GM12878 (cell line): Measurements from ENCODE around the gene RAN. TPM values are rescaled to one million over a fixed set of nuclear protein-coding genes. Genes with fewer than 3 reads are reported as not detected.

ENCODE experiments used
- BMI1 ChIP-seq: fragments of 450-650 bp; IDR thresholded peaks from 2 replicates; pipeline ENCODE4 v1.6.1; 2016; ENCODE audit warnings: mild to moderate bottlenecking, moderate library complexity, borderline replicate concordance
- CBFB ChIP-seq: IDR thresholded peaks from 2 replicates; pipeline ENCODE4 v1.6.1; 2016; ENCODE audit warnings: antibody characterized with exemption, low read depth
- CEBPB ChIP-seq, 2 experiments: fragments of 150-350 bp in 1 of 2; IDR thresholded peaks; 2 replicates each; pipeline ENCODE4 v1.6.1; 2012 to 2014; ENCODE audit warnings: low read depth in 2 of 2, low read length in 2 of 2, borderline replicate concordance in 1 of 2, inconsistent platforms in 1 of 2
- CREM ChIP-seq: IDR thresholded peaks from 2 replicates; pipeline ENCODE4 v1.6.1; 2014; ENCODE audit warnings: antibody characterized with exemption, low read depth
- NFXL1 ChIP-seq: fragments of 450-650 bp; IDR thresholded peaks from 2 replicates; pipeline ENCODE4 v1.6.1; 2017; ENCODE audit warnings: antibody characterized with exemption, mild to moderate bottlenecking, borderline replicate concordance
- RUNX3 ChIP-seq: IDR thresholded peaks from 2 replicates; pipeline ENCODE4 v1.6.1; 2012; ENCODE audit warnings: low read length, inconsistent platforms
- SUPT20H ChIP-seq: IDR thresholded peaks from 2 replicates; pipeline ENCODE4 v1.6.1; 2011; ENCODE audit warnings: low read depth, mild to moderate bottlenecking, low read length, moderate library complexity, borderline replicate concordance; ENCODE audit not compliant: control insufficient read depth
- TCF3 ChIP-seq: IDR thresholded peaks from 2 replicates; pipeline ENCODE4 v1.6.1; 2012; ENCODE audit warnings: low read depth, mild to moderate bottlenecking, low read length, borderline replicate concordance; ENCODE audit not compliant: insufficient read depth
- ZNF207 ChIP-seq: fragments of 450-650 bp; IDR thresholded peaks from 2 replicates; pipeline ENCODE4 v1.6.1; 2014; ENCODE audit warnings: antibody characterized with exemption, mild to moderate bottlenecking, borderline replicate concordance
- ZNF622 ChIP-seq: fragments of 450-650 bp; IDR thresholded peaks from 2 replicates; pipeline ENCODE4 v1.6.1; 2017; ENCODE audit warnings: mild to moderate bottlenecking, inconsistent platforms
- ZSCAN29 ChIP-seq: fragments of 450-650 bp; IDR thresholded peaks from 2 replicates; pipeline ENCODE4 v1.6.1; 2017; ENCODE audit warnings: mild to moderate bottlenecking, moderate library complexity
- polyA plus RNA-seq, 11 experiments: library from polyadenylated mRNA; depleted of rRNA in 4 of 11; unstranded in 6 of 11; stranded (reverse) in 5 of 11; fragments of >200 nt; fragmentation: Nextera tagmentation in 4 of 11; fragmentation: Illumina TruSeq in 1 of 11; extraction: Ambion mirVana in 4 of 11; extraction: Trizol in 1 of 11; gene quantifications; 1 replicate in 1 of 11; 2 replicates in 10 of 11; pipeline versions ENCODE4 v1.2.1 to v1.2.3, GENCODE V29; 2011 to 2016; ENCODE audit warnings: inconsistent platforms in 2 of 11, missing spikeins in 2 of 11, low read depth in 1 of 11
- total RNA-seq, 4 experiments: library from RNA; depleted of rRNA in 3 of 4; stranded (reverse); fragments of >200 nt in 3 of 4; fragmentation: Illumina TruSeq in 1 of 4; extraction: Trizol in 1 of 4; gene quantifications; 2 replicates each; pipeline versions ENCODE4 v1.2.1 to v1.2.3, GENCODE V29; 2013 to 2021
- TF ChIP-seq, protein P1 (sequence below): fragments of 450-650 bp; IDR thresholded peaks from 2 replicates; pipeline ENCODE4 v1.6.1; 2018; ENCODE audit warnings: borderline replicate concordance, mild to moderate bottlenecking; ENCODE audit not compliant: partially characterized antibody
- TF ChIP-seq, protein P2 (sequence below): fragments of 450-650 bp; formaldehyde crosslinking; IDR thresholded peaks from 2 replicates; pipeline ENCODE4 v1.4.0; 2022; ENCODE audit warnings: mild to moderate bottlenecking, moderate library complexity
- TF ChIP-seq, protein P3 (sequence below): IDR thresholded peaks from 2 replicates; pipeline ENCODE4 v1.6.1; 2011; ENCODE audit warnings: low read depth, mild to moderate bottlenecking, low read length, moderate library complexity, borderline replicate concordance; ENCODE audit errors: extremely low read depth
- TF ChIP-seq, protein P4 (sequence below): IDR thresholded peaks from 2 replicates; pipeline ENCODE4 v1.6.1; 2012; ENCODE audit warnings: low read depth, low read length, improper control_type of control experiment
- TF ChIP-seq, protein P5 (sequence below): fragments of 450-650 bp; IDR thresholded peaks from 2 replicates; pipeline ENCODE4 v1.6.1; 2017; ENCODE audit warnings: low read depth, mild to moderate bottlenecking, moderate library complexity

Gene RAN
- total and polyA plus RNA-seq, 10 of the 15 experiments (the other 5 are each of a cell fraction or from before 2014, with no cell fraction given), result 1,598 to 3,769 (median 2,845) TPM

DNA sequence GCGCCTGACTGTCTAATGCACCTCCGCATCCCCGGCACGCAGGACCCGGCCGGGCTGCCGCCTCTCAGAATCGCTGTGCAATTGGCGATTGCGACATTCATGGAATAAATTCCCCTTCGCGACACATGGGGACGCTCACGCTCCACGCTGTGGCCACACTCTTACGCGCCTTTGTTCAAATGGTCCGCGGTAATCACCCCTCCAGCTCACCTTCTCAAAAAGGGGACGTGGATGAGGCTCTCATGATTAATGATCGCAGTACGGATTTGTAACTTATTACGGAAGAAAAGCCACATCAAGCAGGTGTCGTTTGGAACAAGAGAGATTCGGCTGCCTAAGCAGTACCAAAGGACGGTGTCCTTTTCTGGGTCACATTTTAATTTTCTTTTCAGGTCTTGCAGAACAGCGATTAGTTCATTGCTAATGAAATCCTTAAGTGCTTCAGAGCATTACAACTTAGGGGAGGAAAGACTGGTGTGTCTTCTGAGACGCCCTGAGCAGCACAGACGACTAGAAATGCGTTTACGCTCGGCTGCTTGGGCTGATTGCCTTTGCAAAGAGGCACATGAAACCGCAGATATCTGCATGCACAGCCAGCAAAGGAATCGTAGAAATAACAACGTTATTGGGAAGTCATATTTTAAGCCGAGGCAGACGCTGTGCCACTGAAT, 44.5 kb downstream of the RAN start (continued):
- TF ChIP-seq, protein P1, sequence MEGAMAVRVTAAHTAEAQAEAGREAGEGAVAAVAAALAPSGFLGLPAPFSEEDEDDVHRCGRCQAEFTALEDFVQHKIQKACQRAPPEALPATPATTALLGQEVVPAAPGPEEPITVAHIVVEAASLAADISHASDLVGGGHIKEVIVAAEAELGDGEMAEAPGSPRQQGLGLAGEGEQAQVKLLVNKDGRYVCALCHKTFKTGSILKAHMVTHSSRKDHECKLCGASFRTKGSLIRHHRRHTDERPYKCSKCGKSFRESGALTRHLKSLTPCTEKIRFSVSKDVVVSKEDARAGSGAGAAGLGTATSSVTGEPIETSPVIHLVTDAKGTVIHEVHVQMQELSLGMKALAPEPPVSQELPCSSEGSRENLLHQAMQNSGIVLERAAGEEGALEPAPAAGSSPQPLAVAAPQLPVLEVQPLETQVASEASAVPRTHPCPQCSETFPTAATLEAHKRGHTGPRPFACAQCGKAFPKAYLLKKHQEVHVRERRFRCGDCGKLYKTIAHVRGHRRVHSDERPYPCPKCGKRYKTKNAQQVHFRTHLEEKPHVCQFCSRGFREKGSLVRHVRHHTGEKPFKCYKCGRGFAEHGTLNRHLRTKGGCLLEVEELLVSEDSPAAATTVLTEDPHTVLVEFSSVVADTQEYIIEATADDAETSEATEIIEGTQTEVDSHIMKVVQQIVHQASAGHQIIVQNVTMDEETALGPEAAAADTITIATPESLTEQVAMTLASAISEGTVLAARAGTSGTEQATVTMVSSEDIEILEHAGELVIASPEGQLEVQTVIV, result no peak
- TF ChIP-seq SUPT20H, result no peak
- TF ChIP-seq, protein P2, sequence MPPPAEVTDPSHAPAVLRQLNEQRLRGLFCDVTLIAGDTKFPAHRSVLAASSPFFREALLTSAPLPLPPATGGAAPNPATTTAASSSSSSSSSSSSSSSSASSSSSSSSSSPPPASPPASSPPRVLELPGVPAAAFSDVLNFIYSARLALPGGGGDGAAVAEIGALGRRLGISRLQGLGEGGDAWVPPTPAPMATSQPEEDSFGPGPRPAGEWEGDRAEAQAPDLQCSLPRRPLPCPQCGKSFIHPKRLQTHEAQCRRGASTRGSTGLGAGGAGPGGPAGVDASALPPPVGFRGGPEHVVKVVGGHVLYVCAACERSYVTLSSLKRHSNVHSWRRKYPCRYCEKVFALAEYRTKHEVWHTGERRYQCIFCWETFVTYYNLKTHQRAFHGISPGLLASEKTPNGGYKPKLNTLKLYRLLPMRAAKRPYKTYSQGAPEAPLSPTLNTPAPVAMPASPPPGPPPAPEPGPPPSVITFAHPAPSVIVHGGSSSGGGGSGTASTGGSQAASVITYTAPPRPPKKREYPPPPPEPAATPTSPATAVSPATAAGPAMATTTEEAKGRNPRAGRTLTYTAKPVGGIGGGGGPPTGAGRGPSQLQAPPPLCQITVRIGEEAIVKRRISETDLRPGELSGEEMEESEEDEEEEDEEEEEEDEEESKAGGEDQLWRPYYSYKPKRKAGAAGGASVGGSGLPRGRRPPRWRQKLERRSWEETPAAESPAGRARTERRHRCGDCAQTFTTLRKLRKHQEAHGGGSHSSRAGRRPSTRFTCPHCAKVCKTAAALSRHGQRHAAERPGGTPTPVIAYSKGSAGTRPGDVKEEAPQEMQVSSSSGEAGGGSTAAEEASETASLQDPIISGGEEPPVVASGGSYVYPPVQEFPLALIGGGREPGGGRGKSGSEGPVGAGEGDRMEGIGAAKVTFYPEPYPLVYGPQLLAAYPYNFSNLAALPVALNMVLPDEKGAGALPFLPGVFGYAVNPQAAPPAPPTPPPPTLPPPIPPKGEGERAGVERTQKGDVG (CRISPR knock-in tag), result no peak
- TF ChIP-seq NFXL1, result no peak
- peak; percentile 66 to 91; a peak in 3 of 4 replicates for TF ChIP-seq CEBPB (IDR thresholded peaks at IDR 0.05; ENCODE audit: borderline replicate concordance in 1 of 2, low read depth in 2 of 2, low read length in 2 of 2)
- TF ChIP-seq RUNX3, result peak; percentile 33; the same call in 1 of the 2 replicates
- TF ChIP-seq, protein P3, sequence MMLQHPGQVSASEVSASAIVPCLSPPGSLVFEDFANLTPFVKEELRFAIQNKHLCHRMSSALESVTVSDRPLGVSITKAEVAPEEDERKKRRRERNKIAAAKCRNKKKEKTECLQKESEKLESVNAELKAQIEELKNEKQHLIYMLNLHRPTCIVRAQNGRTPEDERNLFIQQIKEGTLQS, result 0 out of 2 replicates have a peak, but pooled peaks have one; percentile 16
- TF ChIP-seq CBFB, result no peak
- no peak for TF ChIP-seq CREM
- TF ChIP-seq TCF3, result no peak
- no peak for TF ChIP-seq ZNF622
- no peak for TF ChIP-seq ZSCAN29
- no peak for TF ChIP-seq ZNF207
- TF ChIP-seq, protein P4, sequence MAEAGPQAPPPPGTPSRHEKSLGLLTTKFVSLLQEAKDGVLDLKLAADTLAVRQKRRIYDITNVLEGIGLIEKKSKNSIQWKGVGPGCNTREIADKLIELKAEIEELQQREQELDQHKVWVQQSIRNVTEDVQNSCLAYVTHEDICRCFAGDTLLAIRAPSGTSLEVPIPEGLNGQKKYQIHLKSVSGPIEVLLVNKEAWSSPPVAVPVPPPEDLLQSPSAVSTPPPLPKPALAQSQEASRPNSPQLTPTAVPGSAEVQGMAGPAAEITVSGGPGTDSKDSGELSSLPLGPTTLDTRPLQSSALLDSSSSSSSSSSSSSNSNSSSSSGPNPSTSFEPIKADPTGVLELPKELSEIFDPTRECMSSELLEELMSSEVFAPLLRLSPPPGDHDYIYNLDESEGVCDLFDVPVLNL, result peak; percentile 65
- TF ChIP-seq, protein P5, sequence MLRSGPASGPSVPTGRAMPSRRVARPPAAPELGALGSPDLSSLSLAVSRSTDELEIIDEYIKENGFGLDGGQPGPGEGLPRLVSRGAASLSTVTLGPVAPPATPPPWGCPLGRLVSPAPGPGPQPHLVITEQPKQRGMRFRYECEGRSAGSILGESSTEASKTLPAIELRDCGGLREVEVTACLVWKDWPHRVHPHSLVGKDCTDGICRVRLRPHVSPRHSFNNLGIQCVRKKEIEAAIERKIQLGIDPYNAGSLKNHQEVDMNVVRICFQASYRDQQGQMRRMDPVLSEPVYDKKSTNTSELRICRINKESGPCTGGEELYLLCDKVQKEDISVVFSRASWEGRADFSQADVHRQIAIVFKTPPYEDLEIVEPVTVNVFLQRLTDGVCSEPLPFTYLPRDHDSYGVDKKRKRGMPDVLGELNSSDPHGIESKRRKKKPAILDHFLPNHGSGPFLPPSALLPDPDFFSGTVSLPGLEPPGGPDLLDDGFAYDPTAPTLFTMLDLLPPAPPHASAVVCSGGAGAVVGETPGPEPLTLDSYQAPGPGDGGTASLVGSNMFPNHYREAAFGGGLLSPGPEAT, result no peak
- no peak for TF ChIP-seq BMI1
